ENCODE measurements around the gene COL4A6. TPM values are rescaled to one million over a fixed set of nuclear protein-coding genes. Genes with fewer than 3 reads are reported as not detected.

The COL4A6 gene
- total RNA-seq, 1 donor from 2014 or later, result 10.3 TPM

DNA sequence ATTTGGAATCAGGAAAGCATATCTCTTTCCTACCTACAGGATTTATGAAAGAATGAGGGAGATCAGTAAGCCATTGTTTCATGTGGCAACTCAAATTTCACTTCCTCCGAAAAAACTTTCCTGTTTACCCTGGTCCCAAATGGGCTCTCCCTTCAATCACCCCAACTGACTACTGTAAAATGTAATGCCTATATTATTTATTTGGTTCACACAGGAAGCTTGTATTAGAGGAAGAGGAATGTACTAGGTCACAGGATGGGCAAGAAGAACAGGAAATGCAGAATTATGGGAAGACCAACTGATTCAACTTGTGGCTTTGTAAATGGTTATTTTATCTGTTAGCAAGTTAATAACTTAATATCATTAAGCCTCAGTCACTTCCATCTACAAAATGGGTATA lies 23.1 kb downstream of the COL4A6 start:
- no peak for TF ChIP-seq POLR2A (IDR thresholded peaks at IDR 0.05)
- no peak for TF ChIP-seq CTCF (IDR thresholded peaks at IDR 0.05)
- no peak for TF ChIP-seq POLR2AphosphoS5 (IDR thresholded peaks at IDR 0.05; ENCODE audit: insufficient read depth in 1 of 2, low read depth in 1 of 2)

GRCh38 chrX:108412783-108413182 lies 25.4 kb downstream of the COL4A6 start:
- intact Hi-C loops (cut with DNase I), result no loop called here
- no peak overlapping the region for H3K27ac ChIP-seq
- no peaks in the 10 kb centered on the region for H3K27me3 ChIP-seq
- DNase-seq (ENCODE audit: extremely low spot score in 2 of 2), result no peak
- TF ChIP-seq POLR2A (IDR thresholded peaks at IDR 0.05), result no peak
- no peak for TF ChIP-seq CTCF (IDR thresholded peaks at IDR 0.05)
- TF ChIP-seq POLR2AphosphoS5 (IDR thresholded peaks at IDR 0.05; ENCODE audit: insufficient read depth in 1 of 2, low read depth in 1 of 2), result no peak
- no peaks in the 10 kb centered on the region for H3K36me3 ChIP-seq
- no peaks in the 10 kb centered on the region for H3K9me3 ChIP-seq
- H3K4me1 ChIP-seq, result no peaks in the 10 kb centered on the region
- no peak overlapping the region for H3K4me3 ChIP-seq

More for the DNA sequence above, 23.1 kb downstream of the COL4A6 start:
- no peak for DNase-seq (ENCODE audit: extremely low spot score in 2 of 2)
- Histone ChIP-seq H3K27ac (no peak overlapping the region), H3K36me3 (no peaks in the 10 kb centered on the region), H3K27me3 (no peaks in the 10 kb centered on the region), H3K4me1 (no peaks in the 10 kb centered on the region), H3K4me3 (no peak overlapping the region), H3K9me3 (no peaks in the 10 kb centered on the region)
- intact Hi-C loops (cut with DNase I), result no loop called here

GRCh38 chrX:108399418-108400165 lies 38.6 kb downstream of the COL4A6 start:
- no peaks in the 10 kb centered on the region for H3K27me3 ChIP-seq
- H3K9me3 ChIP-seq, result no peaks in the 10 kb centered on the region
- no peak overlapping the region for H3K4me3 ChIP-seq
- intact Hi-C loops (cut with DNase I), result no loop called here
- H3K4me1 ChIP-seq, result no peaks in the 10 kb centered on the region
- H3K27ac ChIP-seq, result no peak overlapping the region
- no peaks in the 10 kb centered on the region for H3K36me3 ChIP-seq
- no peak for DNase-seq (ENCODE audit: extremely low spot score in 2 of 2)
- TF ChIP-seq POLR2A (IDR thresholded peaks at IDR 0.05), result no peak
- TF ChIP-seq POLR2AphosphoS5 (IDR thresholded peaks at IDR 0.05; ENCODE audit: insufficient read depth in 1 of 2, low read depth in 1 of 2), result peak in 1 of 2 donors; percentile 8
- no peak for TF ChIP-seq CTCF (IDR thresholded peaks at IDR 0.05)

DNA sequence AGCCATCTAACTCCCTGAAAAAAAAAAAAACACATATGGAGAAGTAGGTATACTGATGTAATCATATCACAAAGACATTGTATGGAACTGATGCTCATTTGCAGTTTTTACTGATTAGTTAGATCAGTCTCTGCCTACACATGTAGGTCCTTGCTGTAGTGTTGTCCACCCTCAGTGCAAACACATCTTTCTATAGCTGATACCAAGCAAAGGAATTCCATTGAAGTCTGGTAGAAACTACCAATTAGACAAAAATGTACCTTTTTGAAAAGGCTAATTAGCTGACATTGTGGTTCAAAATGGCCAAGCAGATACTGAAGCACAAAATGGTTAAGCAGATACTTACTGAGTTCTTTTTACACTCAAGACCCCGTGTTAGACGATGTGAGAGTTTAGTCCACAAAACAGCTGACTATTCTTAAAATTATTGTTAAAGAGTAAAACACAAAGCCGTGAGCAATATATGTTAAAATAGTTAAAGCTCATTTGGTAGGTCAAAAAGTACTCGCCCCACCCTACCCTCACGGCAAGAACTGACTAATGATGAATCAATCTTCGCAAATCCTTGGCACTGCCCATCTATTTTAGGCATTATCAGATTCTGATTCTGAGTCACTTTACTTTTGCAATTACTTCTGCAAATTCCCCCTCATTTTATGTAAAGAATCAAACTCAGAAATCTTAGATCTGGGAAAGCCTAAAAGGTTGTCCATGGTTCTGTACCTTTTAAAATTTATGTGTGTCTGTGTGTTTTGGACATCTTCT lies 40.4 kb downstream of the COL4A6 start:
- H3K4me1 ChIP-seq, result no peaks in the 10 kb centered on the region
- no peaks in the 10 kb centered on the region for H3K36me3 ChIP-seq
- no peak for TF ChIP-seq POLR2A (IDR thresholded peaks at IDR 0.05)
- no peak for TF ChIP-seq POLR2AphosphoS5 (IDR thresholded peaks at IDR 0.05; ENCODE audit: insufficient read depth in 1 of 2, low read depth in 1 of 2)
- no peak for TF ChIP-seq CTCF (IDR thresholded peaks at IDR 0.05)
- no peak for DNase-seq (ENCODE audit: extremely low spot score in 2 of 2)
- no peaks in the 10 kb centered on the region for H3K27me3 ChIP-seq
- H3K4me3 ChIP-seq, result no peak overlapping the region
- H3K9me3 ChIP-seq, result no peaks in the 10 kb centered on the region
- no peak overlapping the region for H3K27ac ChIP-seq
- intact Hi-C loops (cut with DNase I), result no loop called here

GRCh38 chrX:108396986-108397385 lies 41.2 kb downstream of the COL4A6 start:
- H3K4me1 ChIP-seq, result no peaks in the 10 kb centered on the region
- TF ChIP-seq POLR2AphosphoS5 (IDR thresholded peaks at IDR 0.05; ENCODE audit: insufficient read depth in 1 of 2, low read depth in 1 of 2), result no peak
- no peak for TF ChIP-seq CTCF (IDR thresholded peaks at IDR 0.05)
- no peak for TF ChIP-seq POLR2A (IDR thresholded peaks at IDR 0.05)
- no peak overlapping the region for H3K27ac ChIP-seq
- intact Hi-C loops (cut with DNase I), result no loop called here
- no peak for DNase-seq (ENCODE audit: extremely low spot score in 2 of 2)
- H3K36me3 ChIP-seq, result no peaks in the 10 kb centered on the region
- H3K9me3 ChIP-seq, result no peaks in the 10 kb centered on the region
- H3K27me3 ChIP-seq, result no peaks in the 10 kb centered on the region
- no peak overlapping the region for H3K4me3 ChIP-seq

Data from vagina (tissue), 2 donors.